ENCODE data around the gene DCBLD2.

Gene DCBLD2

DNA sequence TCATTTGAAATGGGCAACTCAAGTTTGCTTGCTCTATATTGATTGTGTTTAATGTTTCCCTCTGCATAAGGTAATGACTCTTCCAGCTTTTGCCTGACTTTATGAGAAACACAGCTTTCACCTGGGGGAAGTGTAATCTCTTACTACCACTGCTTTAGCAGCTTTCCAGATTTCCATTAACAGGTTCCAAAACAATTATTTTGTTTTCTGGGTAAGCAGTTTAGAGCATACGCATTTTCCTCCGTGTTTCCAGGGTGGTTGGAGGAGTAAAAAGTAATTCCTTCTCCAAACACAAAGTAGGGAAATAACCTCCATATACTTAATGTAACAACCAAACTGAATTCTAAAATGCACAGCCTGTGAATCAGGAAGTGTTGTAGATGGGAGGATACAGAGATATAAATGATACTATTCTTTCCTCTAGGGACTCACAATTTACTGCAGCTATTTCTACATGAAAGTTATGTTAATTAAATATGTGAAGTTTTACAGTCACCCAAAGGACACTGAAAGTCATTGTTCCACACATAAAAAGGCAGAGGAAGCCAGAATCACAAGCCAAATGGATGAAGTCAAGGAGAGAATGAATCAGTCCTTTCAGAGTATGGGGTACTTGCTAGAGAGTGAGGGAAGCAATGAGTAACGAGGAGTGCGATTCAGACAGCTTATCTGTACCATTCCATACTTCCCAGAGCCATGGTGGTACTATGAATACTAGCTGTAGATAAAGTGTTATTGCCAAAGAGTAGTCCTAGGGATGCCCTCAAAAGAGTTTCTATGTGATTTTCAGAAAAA lies 121.8 kb downstream of the DCBLD2 start:
- Mint-ChIP-seq H3K4me1 (ENCODE audit: low read depth) (no peaks in the 10 kb centered on the region), H3K36me3 (no peaks in the 10 kb centered on the region), H3K9me3 (ENCODE audit: low read depth) (no peaks in the 10 kb centered on the region), H3K27ac (no peak overlapping the region), H3K4me3 (no peak overlapping the region), H3K27me3 (peaks cover 11% of the 10 kb centered on the region)

- H3K27me3 Mint-ChIP-seq: peaks cover 13% of the 10 kb centered on the region
- H3K36me3 Mint-ChIP-seq: no peaks in the 10 kb centered on the region
- no peak overlapping the region for H3K27ac Mint-ChIP-seq
- no peaks in the 10 kb centered on the region for H3K4me1 Mint-ChIP-seq (ENCODE audit: low read depth)
- no peak overlapping the region for H3K4me3 Mint-ChIP-seq
- no peaks in the 10 kb centered on the region for H3K9me3 Mint-ChIP-seq (ENCODE audit: low read depth)
Observed at GRCh38 chr3:98778852-98779413, 122.6 kb downstream of the DCBLD2 start.

- Mint-ChIP-seq H3K27me3 (peaks cover 13% of the 10 kb centered on the region), H3K36me3 (no peaks in the 10 kb centered on the region), H3K27ac (no peak overlapping the region), H3K4me1 (ENCODE audit: low read depth) (no peaks in the 10 kb centered on the region), H3K9me3 (ENCODE audit: low read depth) (no peaks in the 10 kb centered on the region), H3K4me3 (no peak overlapping the region)
Observed at GRCh38 chr3:98778383-98778782, 123.1 kb downstream of the DCBLD2 start.

DNA sequence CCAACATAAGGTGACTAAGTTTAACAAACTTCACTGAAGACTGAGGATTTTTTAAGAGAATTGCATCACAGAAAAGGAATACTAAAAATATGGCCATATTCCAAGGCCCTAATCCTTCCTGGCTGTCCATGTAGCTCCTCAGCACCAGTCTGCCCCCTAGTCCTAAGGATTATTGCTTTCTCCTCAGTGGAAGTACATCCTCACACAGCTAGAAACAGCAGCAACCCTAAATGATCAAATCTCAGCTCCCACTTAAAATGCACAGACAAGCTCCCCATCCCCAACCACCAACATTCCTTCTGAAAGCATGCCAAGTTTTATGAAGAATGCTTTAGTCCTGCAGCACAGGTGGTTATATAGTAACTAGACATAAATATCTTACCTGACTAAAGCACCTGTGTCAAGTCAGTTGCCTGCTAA lies 123.7 kb downstream of the DCBLD2 start:
- H3K4me1 Mint-ChIP-seq (ENCODE audit: low read depth): no peaks in the 10 kb centered on the region
- H3K4me3 Mint-ChIP-seq: no peak overlapping the region
- peaks cover 13% of the 10 kb centered on the region for H3K27me3 Mint-ChIP-seq
- no peaks in the 10 kb centered on the region for H3K9me3 Mint-ChIP-seq (ENCODE audit: low read depth)
- H3K36me3 Mint-ChIP-seq: no peaks in the 10 kb centered on the region
- H3K27ac Mint-ChIP-seq: no peak overlapping the region

- no peaks in the 10 kb centered on the region for H3K9me3 Mint-ChIP-seq (ENCODE audit: low read depth)
- no peaks in the 10 kb centered on the region for H3K36me3 Mint-ChIP-seq
- no peaks in the 10 kb centered on the region for H3K4me1 Mint-ChIP-seq (ENCODE audit: low read depth)
- H3K27me3 Mint-ChIP-seq: peaks cover 13% of the 10 kb centered on the region
- H3K4me3 Mint-ChIP-seq: no peak overlapping the region
- no peak overlapping the region for H3K27ac Mint-ChIP-seq
Observed at GRCh38 chr3:98777286-98777685, 124.2 kb downstream of the DCBLD2 start.

GRCh38 chr3:98776140-98776493 lies 125.4 kb downstream of the DCBLD2 start:
- Mint-ChIP-seq H3K27ac (no peak overlapping the region), H3K9me3 (ENCODE audit: low read depth) (no peaks in the 10 kb centered on the region), H3K4me1 (ENCODE audit: low read depth) (no peaks in the 10 kb centered on the region), H3K27me3 (peaks cover 15% of the 10 kb centered on the region), H3K36me3 (no peaks in the 10 kb centered on the region), H3K4me3 (no peak overlapping the region)

- Mint-ChIP-seq H3K4me3 (no peak overlapping the region), H3K4me1 (ENCODE audit: low read depth) (no peaks in the 10 kb centered on the region)
Observed at GRCh38 chr3:98775459-98776139, 125.9 kb downstream of the DCBLD2 start.

GRCh38 chr3:98772022-98772421 lies 129.5 kb downstream of the DCBLD2 start:
- no peak overlapping the region for H3K4me3 Mint-ChIP-seq
- H3K9me3 Mint-ChIP-seq (ENCODE audit: low read depth): no peaks in the 10 kb centered on the region
- peaks cover 4% of the 10 kb centered on the region for H3K4me1 Mint-ChIP-seq (ENCODE audit: low read depth)
- no peaks in the 10 kb centered on the region for H3K36me3 Mint-ChIP-seq
- no peak overlapping the region for H3K27ac Mint-ChIP-seq
- peaks cover 9% of the 10 kb centered on the region for H3K27me3 Mint-ChIP-seq

More at GRCh38 chr3:98775459-98776139, 125.9 kb downstream of the DCBLD2 start:
- H3K27me3 Mint-ChIP-seq: peaks cover 12% of the 10 kb centered on the region
- no peaks in the 10 kb centered on the region for H3K36me3 Mint-ChIP-seq
- no peak overlapping the region for H3K27ac Mint-ChIP-seq
- H3K9me3 Mint-ChIP-seq (ENCODE audit: low read depth): no peaks in the 10 kb centered on the region

- Mint-ChIP-seq H3K9me3 (ENCODE audit: low read depth) (no peaks in the 10 kb centered on the region), H3K4me1 (ENCODE audit: low read depth) (peaks cover 4% of the 10 kb centered on the region), H3K27ac (no peak overlapping the region), H3K36me3 (no peaks in the 10 kb centered on the region), H3K4me3 (no peak overlapping the region), H3K27me3 (peaks cover 7% of the 10 kb centered on the region)
Observed at GRCh38 chr3:98770261-98771039, 131.0 kb downstream of the DCBLD2 start.

GRCh38 chr3:98769448-98769847 lies 132.0 kb downstream of the DCBLD2 start:
- no peak overlapping the region for H3K27ac Mint-ChIP-seq
- H3K4me3 Mint-ChIP-seq: no peak overlapping the region
- H3K27me3 Mint-ChIP-seq: peaks cover 5% of the 10 kb centered on the region
- H3K9me3 Mint-ChIP-seq (ENCODE audit: low read depth): no peaks in the 10 kb centered on the region
- no peaks in the 10 kb centered on the region for H3K36me3 Mint-ChIP-seq
- H3K4me1 Mint-ChIP-seq (ENCODE audit: low read depth): peaks cover 4% of the 10 kb centered on the region

DNA sequence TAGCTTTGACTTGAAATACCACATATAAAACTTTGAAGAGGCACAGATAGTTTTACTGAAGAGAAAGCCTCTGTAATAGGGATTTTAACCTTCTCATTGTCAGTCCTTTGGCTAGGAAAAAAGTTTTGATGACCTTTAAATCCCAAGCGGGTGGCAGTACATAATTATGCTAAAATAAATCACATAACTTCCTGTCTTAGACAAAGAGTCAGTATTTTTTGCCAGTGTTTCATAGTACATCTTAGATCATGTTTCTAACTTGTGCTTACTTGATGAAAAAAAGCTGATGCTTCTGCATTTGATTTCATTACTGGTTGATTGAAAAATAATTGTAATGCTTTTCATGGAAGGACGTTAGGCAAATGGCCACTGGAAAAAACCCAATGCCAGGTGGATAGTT lies 132.5 kb downstream of the DCBLD2 start:
- Mint-ChIP-seq H3K4me3 (no peak overlapping the region), H3K9me3 (ENCODE audit: low read depth) (no peaks in the 10 kb centered on the region), H3K27me3 (peaks cover 3% of the 10 kb centered on the region), H3K36me3 (no peaks in the 10 kb centered on the region), H3K27ac (no peak overlapping the region), H3K4me1 (ENCODE audit: low read depth) (peaks cover 4% of the 10 kb centered on the region)

DNA sequence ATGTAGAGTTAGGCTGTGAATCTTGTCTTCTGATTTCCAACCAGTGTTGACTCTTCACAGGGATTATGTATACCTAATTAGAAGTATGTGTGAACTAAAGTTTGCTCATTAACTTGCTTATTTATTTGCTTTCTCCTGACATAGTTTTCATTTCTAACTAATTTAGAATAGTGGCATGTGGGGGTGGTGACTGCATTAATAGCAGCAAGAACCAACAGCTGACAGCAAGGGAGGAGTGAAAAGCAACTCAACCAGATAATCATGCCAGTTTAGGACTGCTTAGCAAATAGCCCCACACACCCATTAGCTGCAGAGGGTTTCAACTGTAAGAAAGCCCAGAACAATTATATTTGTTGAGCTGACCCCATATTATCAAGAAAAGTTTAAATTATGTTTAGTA lies 134.6 kb downstream of the DCBLD2 start:
- no peaks in the 10 kb centered on the region for H3K9me3 Mint-ChIP-seq (ENCODE audit: low read depth)
- H3K4me1 Mint-ChIP-seq (ENCODE audit: low read depth): peaks cover 4% of the 10 kb centered on the region
- no peak overlapping the region for H3K27ac Mint-ChIP-seq
- no peaks in the 10 kb centered on the region for H3K36me3 Mint-ChIP-seq
- no peak overlapping the region for H3K4me3 Mint-ChIP-seq
- H3K27me3 Mint-ChIP-seq: peaks cover 10% of the 10 kb centered on the region

- Mint-ChIP-seq H3K4me1 (ENCODE audit: low read depth) (peaks cover 4% of the 10 kb centered on the region), H3K27me3 (peaks cover 8% of the 10 kb centered on the region), H3K36me3 (no peaks in the 10 kb centered on the region), H3K9me3 (ENCODE audit: low read depth) (no peaks in the 10 kb centered on the region), H3K4me3 (no peak overlapping the region), H3K27ac (no peak overlapping the region)
Observed at GRCh38 chr3:98765721-98766120, 135.8 kb downstream of the DCBLD2 start.

GRCh38 chr3:98764472-98764884 lies 137.0 kb downstream of the DCBLD2 start:
- no peaks in the 10 kb centered on the region for H3K4me1 Mint-ChIP-seq (ENCODE audit: low read depth)
- H3K9me3 Mint-ChIP-seq (ENCODE audit: low read depth): no peaks in the 10 kb centered on the region
- no peak overlapping the region for H3K27ac Mint-ChIP-seq
- H3K36me3 Mint-ChIP-seq: no peaks in the 10 kb centered on the region
- no peak overlapping the region for H3K4me3 Mint-ChIP-seq
- H3K27me3 Mint-ChIP-seq: peaks cover 8% of the 10 kb centered on the region
